Neuronal stem cell (in vitro differentiated cells): ENCODE results near the gene SLC24A5.

Experiments used
- DNase-seq: peaks from one replicate; pipeline ENCODE4 v3.0.0-alpha.2; 2013; ENCODE audit warnings: low spot score
- H2AFZ ChIP-seq: one replicate; pipeline ENCODE4 v1.6.1; 2013; ENCODE audit warnings: mild to moderate bottlenecking, low read length, inconsistent platforms
- H2AK5ac ChIP-seq: 2 replicates; pipeline ENCODE4 v1.6.1; 2013; ENCODE audit warnings: low read depth, mild to moderate bottlenecking, inconsistent platforms, low read length, moderate library complexity, mixed read lengths
- H2BK120ac ChIP-seq: 2 replicates; pipeline ENCODE4 v1.6.1; 2013; ENCODE audit warnings: low read depth, mild to moderate bottlenecking, inconsistent platforms, low read length, moderate library complexity, mixed read lengths
- H2BK12ac ChIP-seq: one replicate; pipeline ENCODE4 v1.6.1; 2013; ENCODE audit warnings: low read length, inconsistent platforms
- H2BK15ac ChIP-seq: 2 replicates; pipeline ENCODE4 v1.6.1; 2013; ENCODE audit warnings: mild to moderate bottlenecking, low read length, inconsistent platforms, mixed read lengths
- H2BK5ac ChIP-seq: one replicate; pipeline ENCODE4 v1.6.1; 2013; ENCODE audit warnings: inconsistent platforms, mild to moderate bottlenecking, low read length, moderate library complexity
- H3K14ac ChIP-seq: one replicate; pipeline ENCODE4 v1.6.1; 2013; ENCODE audit warnings: low read length, inconsistent platforms
- H3K18ac ChIP-seq: 2 replicates; pipeline ENCODE4 v1.6.1; 2013; ENCODE audit warnings: low read length, inconsistent platforms
- H3K23ac ChIP-seq: 2 replicates; pipeline ENCODE4 v1.6.1; 2013; ENCODE audit warnings: low read depth, mild to moderate bottlenecking, mixed read lengths, low read length, inconsistent platforms; ENCODE audit not compliant: poor library complexity
- H3K27ac ChIP-seq: replicated peaks from 3 replicates; pipeline ENCODE4 v1.5.1; 2013; ENCODE audit warnings: low read length, inconsistent platforms
- H3K27me3 ChIP-seq, 3 experiments: 2 replicates each; pipeline ENCODE4 v1.6.1; 2013; ENCODE audit warnings: low read length in 3 of 3, mild to moderate bottlenecking in 2 of 3, inconsistent platforms in 1 of 3, low read depth in 1 of 3, mixed read lengths in 1 of 3, moderate library complexity in 1 of 3; ENCODE audit not compliant: control insufficient read depth in 3 of 3, insufficient read depth in 3 of 3
- H3K36me3 ChIP-seq, 2 donors: replicated peaks in 1 of 2; 2 replicates each; pipeline ENCODE4 v1.6.1; 2013; ENCODE audit warnings: low read length in 2 of 2; ENCODE audit not compliant: control insufficient read depth in 2 of 2, insufficient read depth in 2 of 2
- H3K4ac ChIP-seq: 2 replicates; pipeline ENCODE4 v1.6.1; 2013; ENCODE audit warnings: inconsistent platforms, mild to moderate bottlenecking, low read length, moderate library complexity
- H3K4me1 ChIP-seq, 2 donors: 1 replicate in 1 of 2; 2 replicates in 1 of 2; pipeline ENCODE4 v1.6.1; 2013; ENCODE audit warnings: low read length in 2 of 2, low read depth in 1 of 2; ENCODE audit not compliant: control insufficient read depth in 2 of 2, insufficient read depth in 1 of 2
- H3K4me2 ChIP-seq: one replicate; pipeline ENCODE4 v1.6.1; 2013; ENCODE audit warnings: mild to moderate bottlenecking, low read length, inconsistent platforms; ENCODE audit not compliant: insufficient read depth, poor library complexity, severe bottlenecking
- H3K4me3 ChIP-seq, 2 donors: 2 replicates each; pipeline ENCODE4 v1.5.1; 2013; ENCODE audit warnings: low read length in 2 of 2, mild to moderate bottlenecking in 2 of 2, inconsistent platforms in 1 of 2, moderate library complexity in 1 of 2
- H3K79me1 ChIP-seq: one replicate; pipeline ENCODE4 v1.6.1; 2013; ENCODE audit warnings: low read depth, mild to moderate bottlenecking, inconsistent platforms, low read length, moderate library complexity
- H3K9ac ChIP-seq: one replicate; pipeline ENCODE4 v1.6.1; 2013; ENCODE audit warnings: mild to moderate bottlenecking, low read depth, low read length, inconsistent platforms; ENCODE audit not compliant: poor library complexity
- H3K9me3 ChIP-seq, 2 donors: replicated peaks in 1 of 2; 2 replicates each; pipeline versions ENCODE3 to v1.6.1; 2013; ENCODE audit warnings: low read length in 2 of 2, mild to moderate bottlenecking in 2 of 2, inconsistent platforms in 1 of 2, low read depth in 1 of 2, mixed read lengths in 1 of 2, moderate library complexity in 1 of 2; ENCODE audit not compliant: control insufficient read depth in 2 of 2, insufficient read depth in 1 of 2
- H4K8ac ChIP-seq: one replicate; pipeline ENCODE4 v1.6.1; 2013; ENCODE audit warnings: low read depth, mild to moderate bottlenecking, inconsistent platforms, low read length, moderate library complexity
- H4K91ac ChIP-seq: one replicate; pipeline ENCODE4 v1.6.1; 2013; ENCODE audit warnings: low read length, low read depth, mild to moderate bottlenecking, inconsistent platforms; ENCODE audit not compliant: poor library complexity
- WGBS, 2 donors: extraction: QIAGEN DNeasy Blood & Tissue Kit; methylation state at CpG; one replicate each; pipeline ENCODE4 v1.1.7; 2013; ENCODE audit warnings: missing lambda C conversion rate in 2 of 2, mixed read lengths in 1 of 2; ENCODE audit not compliant: insufficient read length in 2 of 2, insufficient replicate concordance in 1 of 2; ENCODE audit errors: extremely low coverage in 2 of 2; 5-methylcytosine and 5-hydroxymethylcytosine counted together

The SLC24A5 gene

GRCh38 chr15:48119277-48119676, 1.5 kb upstream of the SLC24A5 start:
- H3K14ac ChIP-seq = no peak overlapping the region
- no peak for DNase-seq
- H3K23ac ChIP-seq = no peak overlapping the region
- H2BK12ac ChIP-seq = no peak overlapping the region
- peaks cover 0 to 3% (median 0%) of the 10 kb centered on the region in 3 experiments for H3K27me3 ChIP-seq
- H2AFZ ChIP-seq = no peak overlapping the region
- H3K4me2 ChIP-seq = no peak overlapping the region
- no peak overlapping the region for H2BK15ac ChIP-seq
- H3K4me3 ChIP-seq = no peak overlapping the region
- H2BK120ac ChIP-seq = no peak overlapping the region
- H3K18ac ChIP-seq = no peak overlapping the region
- no peak overlapping the region for H3K27ac ChIP-seq
- H4K91ac ChIP-seq = no peak overlapping the region
- H3K4me1 ChIP-seq = peaks cover 3 to 9% of the 10 kb centered on the region in 2 donors
- no peak overlapping the region for H2AK5ac ChIP-seq
- WGBS, 2 donors = 100% methylated on average over 1 of the region's 5 CpGs; no CpG with 5 or more reads in 1 of the 2 donors
- H3K4ac ChIP-seq = no peak overlapping the region
- no peak overlapping the region for H2BK5ac ChIP-seq
- H3K79me1 ChIP-seq = no peaks in the 10 kb centered on the region
- H4K8ac ChIP-seq = no peak overlapping the region
- H3K36me3 ChIP-seq = no peaks in the 10 kb centered on the region
- H3K9me3 ChIP-seq = no peaks in the 10 kb centered on the region
- no peak overlapping the region for H3K9ac ChIP-seq

DNA sequence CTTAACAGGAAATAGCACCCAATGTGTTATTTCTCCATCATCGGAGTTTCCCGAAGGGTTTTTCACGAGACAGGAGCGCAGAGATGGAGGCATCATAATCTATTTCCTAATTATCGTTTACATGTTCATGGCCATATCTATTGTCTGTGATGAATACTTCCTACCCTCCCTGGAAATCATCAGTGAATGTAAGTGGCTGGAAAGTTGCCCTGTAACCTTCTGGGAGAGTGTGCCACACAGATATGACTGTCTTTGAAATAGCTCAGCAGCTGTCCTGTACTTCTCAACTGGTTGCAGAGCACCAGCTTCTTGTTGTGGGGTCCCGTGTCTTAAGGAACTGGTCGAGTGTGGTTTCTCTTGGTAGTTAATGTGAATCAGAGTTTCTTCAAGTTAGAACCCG, 1.1 kb downstream of the SLC24A5 start:
- Histone ChIP-seq H2BK5ac (no peak overlapping the region), H4K8ac (no peak overlapping the region), H3K27ac (no peak overlapping the region), H2BK120ac (no peak overlapping the region), H3K27me3 (no peaks in the 10 kb centered on the region), H3K9ac (no peak overlapping the region), H2AFZ (no peak overlapping the region), H3K79me1 (no peaks in the 10 kb centered on the region), H4K91ac (no peak overlapping the region), H2BK15ac (no peak overlapping the region), H3K36me3 (no peaks in the 10 kb centered on the region), H3K4me3 (no peak overlapping the region), H3K4me2 (no peak overlapping the region), H3K18ac (no peak overlapping the region), H3K9me3 (no peaks in the 10 kb centered on the region), H3K23ac (no peak overlapping the region), H2BK12ac (no peak overlapping the region), H3K4me1 (peaks cover 3 to 9% of the 10 kb centered on the region in 2 donors), H3K4ac (no peak overlapping the region), H2AK5ac (no peak overlapping the region), H3K14ac (no peak overlapping the region)
- no CpG with 5 or more reads among the region's 8 CpGs for WGBS, 2 donors
- no peak for DNase-seq

- no peak overlapping the region for H2BK120ac ChIP-seq
- no peaks in the 10 kb centered on the region for H3K36me3 ChIP-seq
- no peak overlapping the region for H4K8ac ChIP-seq
- no peak overlapping the region for H3K18ac ChIP-seq
- no peak overlapping the region for H2AFZ ChIP-seq
- no peak overlapping the region for H3K23ac ChIP-seq
- no peaks in the 10 kb centered on the region for H3K79me1 ChIP-seq
- no peak overlapping the region for H3K4me2 ChIP-seq
- WGBS, 2 donors = no CpG with 5 or more reads among the region's 6 CpGs
- H3K27ac ChIP-seq = no peak overlapping the region
- H3K9ac ChIP-seq = no peak overlapping the region
- no peak overlapping the region for H3K4me3 ChIP-seq
- no peaks in the 10 kb centered on the region for H3K9me3 ChIP-seq
- no peaks in the 10 kb centered on the region for H3K27me3 ChIP-seq
- no peak for DNase-seq
- H2BK12ac ChIP-seq = no peak overlapping the region
- H3K4me1 ChIP-seq = peaks cover 3 to 8% of the 10 kb centered on the region in 2 donors
- H2AK5ac ChIP-seq = no peak overlapping the region
- H2BK5ac ChIP-seq = no peak overlapping the region
- no peak overlapping the region for H4K91ac ChIP-seq
- H2BK15ac ChIP-seq = no peak overlapping the region
- H3K14ac ChIP-seq = no peak overlapping the region
- no peak overlapping the region for H3K4ac ChIP-seq
Observed at GRCh38 chr15:48126667-48127355, 6.0 kb downstream of the SLC24A5 start.

DNA sequence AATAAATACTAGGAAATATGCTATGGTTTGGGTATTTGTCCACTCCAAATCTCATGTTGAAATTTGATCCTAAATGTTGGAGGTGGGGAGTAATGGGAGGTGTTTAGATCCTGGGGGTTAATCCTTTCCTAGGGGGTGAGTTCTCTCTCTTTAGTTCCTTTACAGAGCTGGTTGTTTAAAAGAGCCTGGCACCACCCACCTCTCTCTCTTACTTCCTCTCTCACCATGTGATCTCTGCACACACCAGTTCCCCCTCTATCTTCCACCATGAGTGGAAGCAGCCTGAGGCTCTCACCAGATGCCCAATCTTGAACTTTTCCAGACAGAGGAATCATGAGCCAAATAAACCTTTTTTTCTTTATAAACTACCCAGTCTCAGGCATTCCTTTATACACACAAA, 10.5 kb downstream of the SLC24A5 start:
- H3K4me3 ChIP-seq = no peak overlapping the region
- H4K91ac ChIP-seq = no peak overlapping the region
- H3K9me3 ChIP-seq = no peaks in the 10 kb centered on the region
- H3K23ac ChIP-seq = no peak overlapping the region
- no peak overlapping the region for H2BK120ac ChIP-seq
- H3K9ac ChIP-seq = no peak overlapping the region
- no peak overlapping the region for H2AK5ac ChIP-seq
- no peak overlapping the region for H4K8ac ChIP-seq
- no peak for DNase-seq
- no peaks in the 10 kb centered on the region for H3K36me3 ChIP-seq
- no peak overlapping the region for H2AFZ ChIP-seq
- H3K27me3 ChIP-seq = no peaks in the 10 kb centered on the region
- H3K4me2 ChIP-seq = no peak overlapping the region
- H2BK5ac ChIP-seq = no peak overlapping the region
- H3K18ac ChIP-seq = no peak overlapping the region
- no peak overlapping the region for H2BK12ac ChIP-seq
- H3K4ac ChIP-seq = no peak overlapping the region
- H3K79me1 ChIP-seq = no peaks in the 10 kb centered on the region
- H3K4me1 ChIP-seq = peaks cover 0 to 4% of the 10 kb centered on the region in 2 donors
- H3K27ac ChIP-seq = no peak overlapping the region
- H3K14ac ChIP-seq = no peak overlapping the region
- no peak overlapping the region for H2BK15ac ChIP-seq
